HG03460 (cell line): ENCODE measurements around the gene PROCR.
"Not testable (repeated sequence)": the region's sequence is repeated elsewhere in the genome, so short reads cannot be mapped to it uniquely, and the experiment has no call there.

Experiments
- ATAC-seq: cut with Tn5 transposase; IDR thresholded peaks from one replicate; pipeline ENCODE4 v1.9.1; 2021; ENCODE audit not compliant: unreplicated experiment

PROCR gene

DNA sequence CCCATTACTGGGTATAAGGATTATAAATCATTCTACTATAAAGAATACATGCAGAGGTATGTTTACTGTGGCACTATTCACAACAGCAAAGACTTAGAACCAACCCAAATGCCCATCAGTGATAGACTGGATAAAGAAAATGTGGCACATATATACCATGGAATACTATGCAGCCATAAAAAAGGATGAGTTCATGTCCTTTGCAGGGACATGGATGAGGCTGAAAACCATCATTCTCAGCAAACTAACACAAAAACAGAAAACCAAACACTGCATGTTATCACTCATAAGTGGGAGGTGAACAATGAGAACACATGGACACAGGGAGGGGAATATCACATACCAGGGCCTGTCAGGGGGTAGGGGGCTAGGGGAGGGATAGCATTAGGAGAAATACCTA lies 7.3 kb upstream of the PROCR start:
- ATAC-seq: not testable (repeated sequence)

DNA sequence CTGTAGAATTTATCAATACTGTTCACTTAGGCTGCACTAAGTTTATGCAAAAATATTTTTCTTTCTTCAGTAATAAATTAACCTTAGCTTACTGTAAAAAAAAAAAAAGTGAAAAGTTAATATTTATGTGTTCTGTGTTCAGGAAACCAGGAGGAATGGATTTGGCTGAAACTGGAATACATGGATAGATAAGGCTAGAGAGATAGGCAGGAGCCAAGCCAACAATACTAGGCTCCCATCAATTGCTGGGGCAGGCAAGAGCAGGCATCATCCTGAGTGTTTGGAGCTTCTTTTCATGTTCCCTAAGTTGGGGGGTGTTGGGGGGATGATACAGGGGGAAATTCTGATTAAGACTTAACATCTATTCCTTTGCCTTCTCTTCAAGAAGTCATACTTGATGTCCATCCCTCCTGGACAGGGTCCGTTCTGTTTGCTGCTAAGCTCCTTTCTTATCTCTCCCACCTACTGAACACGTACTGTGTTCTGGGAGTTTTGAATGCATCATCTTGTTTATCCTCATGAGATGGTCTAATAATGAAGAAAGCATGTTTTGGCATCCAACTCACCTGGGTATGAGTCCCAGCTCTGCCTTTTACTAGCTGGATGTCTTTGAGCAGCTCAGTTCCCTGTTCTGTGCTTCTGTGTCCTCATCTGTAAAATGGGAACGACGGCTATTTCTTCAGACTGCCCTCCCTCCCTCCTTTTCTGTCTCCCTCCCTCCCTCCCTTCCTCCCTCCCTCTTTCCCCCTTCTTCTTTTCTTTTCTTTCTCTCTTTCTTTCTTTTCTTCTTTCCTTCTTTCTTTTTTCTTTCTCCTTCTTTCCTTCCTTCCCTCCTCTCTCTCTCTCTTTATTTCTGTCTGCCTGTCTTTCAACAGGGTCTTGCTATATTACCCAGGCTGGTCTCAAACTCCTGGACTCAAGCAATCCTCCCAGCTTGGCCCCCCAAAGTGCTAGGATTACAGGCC lies 6.4 kb upstream of the PROCR start:
- no peak for ATAC-seq

DNA sequence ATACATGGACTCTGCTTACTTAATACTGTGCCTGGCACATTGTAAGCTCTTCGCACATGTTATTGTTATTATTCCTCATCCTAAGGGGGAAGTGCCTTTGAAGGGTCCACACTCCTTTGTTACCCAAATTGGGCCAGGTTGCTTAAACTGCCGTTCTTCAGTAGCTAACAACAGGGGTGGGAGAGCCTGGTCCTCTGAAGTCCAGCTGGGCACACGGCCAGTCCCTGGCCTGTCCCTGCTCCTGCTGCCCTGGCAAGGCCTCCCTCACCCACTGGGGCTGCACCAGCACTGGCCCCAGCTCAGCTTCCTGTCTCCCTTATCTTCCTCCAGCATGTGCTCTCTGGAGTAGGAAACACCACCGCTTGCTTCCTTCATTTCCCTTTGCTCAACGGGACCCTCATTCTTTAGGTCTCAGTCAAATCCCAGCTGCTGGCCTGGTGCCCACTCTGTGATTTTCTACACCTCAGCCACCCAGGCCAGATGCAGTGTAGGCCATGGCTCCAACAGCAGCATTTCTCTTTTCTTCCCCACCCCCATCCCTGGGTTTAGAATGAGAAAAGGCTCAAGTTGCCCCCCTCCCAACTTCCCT lies 5.5 kb upstream of the PROCR start:
- ATAC-seq: no peak

DNA sequence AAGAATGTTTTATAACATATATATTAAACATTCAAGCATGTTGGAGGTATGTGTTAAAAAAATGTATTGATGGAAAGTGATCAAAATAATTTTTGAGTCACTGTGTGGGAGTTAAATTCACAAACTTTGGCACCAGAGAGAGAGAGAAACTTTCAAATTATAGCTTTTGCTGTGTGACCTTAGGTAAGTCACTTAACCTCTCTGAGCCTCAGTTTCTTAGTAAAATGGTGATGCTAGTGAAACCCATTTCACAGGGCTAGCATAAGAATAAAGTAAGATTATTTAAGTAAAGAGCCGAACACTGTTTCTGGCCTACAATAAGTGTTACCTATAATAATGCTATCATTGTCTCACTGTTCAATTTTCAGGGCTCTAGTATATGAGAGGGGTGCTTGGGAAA lies 4.1 kb upstream of the PROCR start:
- no peak for ATAC-seq

GRCh38 chr20:35168701-35169409 lies 3.0 kb upstream of the PROCR start:
- not testable (repeated sequence) for ATAC-seq

- ATAC-seq: no peak
Observed at GRCh38 chr20:35171438-35171752, 477 bp upstream of the PROCR start.

- no peak for ATAC-seq
Observed at GRCh38 chr20:35172434-35172806, 548 bp downstream of the PROCR start.

- ATAC-seq: no peak
Observed at GRCh38 chr20:35173576-35174192, 1.8 kb downstream of the PROCR start.

DNA sequence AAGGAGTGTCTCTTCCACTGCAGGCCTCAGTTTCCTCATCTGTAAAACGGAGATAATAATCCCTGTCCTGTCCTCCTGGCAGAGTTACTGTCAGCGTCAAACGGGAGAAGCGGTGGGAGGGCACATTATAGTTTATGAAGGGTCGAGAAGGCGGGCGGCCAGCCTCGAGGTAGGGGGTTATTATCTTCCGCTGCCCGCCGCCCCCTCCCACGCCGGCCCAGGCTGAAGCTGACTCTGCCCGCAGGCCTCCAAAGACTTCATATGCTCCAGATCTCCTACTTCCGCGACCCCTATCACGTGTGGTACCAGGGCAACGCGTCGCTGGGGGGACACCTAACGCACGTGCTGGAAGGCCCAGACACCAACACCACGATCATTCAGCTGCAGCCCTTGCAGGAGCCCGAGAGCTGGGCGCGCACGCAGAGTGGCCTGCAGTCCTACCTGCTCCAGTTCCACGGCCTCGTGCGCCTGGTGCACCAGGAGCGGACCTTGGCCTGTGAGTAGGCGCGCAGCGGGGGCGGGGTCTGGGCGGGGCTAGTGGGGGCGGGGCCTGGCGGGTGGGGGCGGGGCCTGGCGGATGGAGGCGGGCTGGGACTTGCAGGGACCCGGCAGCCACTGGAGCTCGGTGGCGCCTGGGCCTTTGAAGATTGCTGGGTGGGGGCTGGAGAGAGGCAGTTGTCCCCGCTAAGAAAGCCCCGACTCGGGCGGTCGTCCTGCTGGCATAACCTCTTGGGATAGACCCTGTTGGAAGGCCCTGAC lies 2.8 kb downstream of the PROCR start:
- no peak for ATAC-seq

DNA sequence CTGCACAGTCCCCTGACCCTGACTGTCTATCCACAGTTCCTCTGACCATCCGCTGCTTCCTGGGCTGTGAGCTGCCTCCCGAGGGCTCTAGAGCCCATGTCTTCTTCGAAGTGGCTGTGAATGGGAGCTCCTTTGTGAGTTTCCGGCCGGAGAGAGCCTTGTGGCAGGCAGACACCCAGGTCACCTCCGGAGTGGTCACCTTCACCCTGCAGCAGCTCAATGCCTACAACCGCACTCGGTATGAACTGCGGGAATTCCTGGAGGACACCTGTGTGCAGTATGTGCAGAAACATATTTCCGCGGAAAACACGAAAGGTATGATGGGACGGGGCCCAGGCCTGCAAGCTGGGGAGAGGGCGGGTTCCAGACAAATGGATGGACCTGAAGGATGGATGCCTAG lies 4.3 kb downstream of the PROCR start:
- ATAC-seq: no peak

- no peak for ATAC-seq
Observed at GRCh38 chr20:35179292-35180212, 7.7 kb downstream of the PROCR start.

DNA sequence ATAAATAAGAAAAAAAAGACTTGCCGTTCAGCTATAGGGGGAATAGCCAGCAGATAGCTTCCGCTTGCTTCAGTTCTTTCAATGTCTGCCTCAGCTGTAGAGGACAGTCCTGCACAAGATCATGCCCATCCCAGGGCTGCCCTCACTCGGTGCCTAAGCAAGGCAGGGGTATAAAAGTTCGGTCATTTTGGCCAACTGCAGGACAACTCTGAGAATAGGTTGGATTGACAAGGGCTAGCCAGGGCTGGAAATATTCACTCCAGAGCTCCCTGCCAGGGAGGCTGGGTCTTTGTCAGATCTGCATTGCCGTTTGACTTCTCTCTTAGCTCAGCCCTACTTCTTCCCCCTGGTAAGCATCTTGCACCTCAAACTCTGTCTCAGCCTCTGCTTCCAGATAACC lies 8.4 kb downstream of the PROCR start:
- ATAC-seq: no peak

GRCh38 chr20:35181731-35182130 lies 9.9 kb downstream of the PROCR start:
- no peak for ATAC-seq

- not testable (repeated sequence) for ATAC-seq
Observed at GRCh38 chr20:35186691-35187289, 14.9 kb downstream of the PROCR start.

- ATAC-seq: no peak
Observed at GRCh38 chr20:35187584-35188190, 15.8 kb downstream of the PROCR start.

DNA sequence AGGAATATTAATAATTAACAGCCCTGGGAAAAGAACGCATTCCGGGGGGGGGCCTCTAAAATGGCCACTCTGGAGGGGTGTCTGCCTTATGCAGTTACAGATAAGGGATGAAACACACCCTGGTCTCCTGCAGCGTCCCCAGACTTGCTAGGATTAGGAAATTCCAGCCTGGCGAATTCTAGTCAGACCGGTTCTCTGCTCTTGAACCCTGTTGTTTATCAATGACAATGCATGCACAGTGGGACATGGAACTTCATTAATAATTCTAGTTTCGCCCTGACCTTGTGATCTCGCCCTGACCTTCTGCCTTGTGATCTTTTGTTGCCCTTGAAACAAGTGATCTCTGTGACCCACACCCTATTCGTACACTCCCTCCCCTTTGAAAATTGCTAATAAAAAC lies 17.4 kb downstream of the PROCR start:
- ATAC-seq: not testable (repeated sequence)

DNA sequence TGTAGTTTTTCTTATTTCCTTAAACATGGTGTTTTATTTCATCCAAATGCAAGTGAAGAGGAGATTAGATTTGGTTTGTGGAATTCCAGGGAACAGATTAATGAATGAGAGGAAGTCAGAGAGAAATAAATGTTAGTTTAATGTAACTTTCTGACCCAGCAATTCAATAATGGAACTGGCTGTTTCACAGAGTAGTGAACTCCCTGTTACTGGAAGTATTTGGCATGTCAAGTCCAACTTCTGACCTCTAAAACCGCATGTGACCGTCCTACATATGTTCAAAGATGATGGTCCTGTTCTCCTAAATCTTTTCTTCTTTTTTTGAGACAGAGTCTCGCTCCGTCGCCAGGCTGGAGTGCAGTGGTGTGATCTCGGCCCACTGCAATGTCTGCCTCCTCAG lies 18.7 kb downstream of the PROCR start:
- no peak for ATAC-seq

GRCh38 chr20:35191419-35192117 lies 19.7 kb downstream of the PROCR start:
- ATAC-seq: no peak
